ENCODE results near the gene DOCK8.

The DOCK8 gene

DNA sequence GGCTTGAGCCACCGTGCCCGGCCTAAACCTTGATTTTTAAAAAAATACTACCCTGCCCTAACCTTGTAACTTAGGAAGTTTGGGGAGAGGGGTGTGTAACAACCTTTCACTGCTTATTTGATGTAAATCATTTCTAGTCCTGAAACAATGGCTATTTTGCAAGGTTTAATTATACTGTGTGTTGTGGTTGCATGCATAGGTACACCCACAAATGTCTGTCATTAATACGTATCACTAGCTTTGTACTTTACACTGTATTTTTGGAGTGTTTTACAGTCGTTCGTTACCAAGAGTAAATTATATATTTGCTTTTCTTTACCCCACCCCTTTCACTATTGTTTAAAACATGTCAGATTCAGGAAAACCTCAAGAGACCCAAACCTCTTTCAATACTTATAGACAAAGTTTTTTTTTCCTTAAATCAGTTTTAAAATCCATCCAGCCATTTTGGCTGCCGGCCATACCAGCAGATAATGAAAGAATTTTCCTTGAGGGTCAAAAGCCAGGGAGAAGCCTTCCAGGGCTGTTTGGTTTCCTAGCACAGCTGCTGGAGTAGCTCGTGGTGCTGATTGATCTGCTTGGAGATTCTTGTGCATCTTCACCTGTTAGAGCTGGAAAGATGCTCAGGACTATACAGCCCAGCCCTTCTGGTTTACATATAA, 50.7 kb downstream of the DOCK8 start:
- no peak for DNase-seq (ENCODE audit: insufficient read length, low spot score)
- TF ChIP-seq, protein P1, sequence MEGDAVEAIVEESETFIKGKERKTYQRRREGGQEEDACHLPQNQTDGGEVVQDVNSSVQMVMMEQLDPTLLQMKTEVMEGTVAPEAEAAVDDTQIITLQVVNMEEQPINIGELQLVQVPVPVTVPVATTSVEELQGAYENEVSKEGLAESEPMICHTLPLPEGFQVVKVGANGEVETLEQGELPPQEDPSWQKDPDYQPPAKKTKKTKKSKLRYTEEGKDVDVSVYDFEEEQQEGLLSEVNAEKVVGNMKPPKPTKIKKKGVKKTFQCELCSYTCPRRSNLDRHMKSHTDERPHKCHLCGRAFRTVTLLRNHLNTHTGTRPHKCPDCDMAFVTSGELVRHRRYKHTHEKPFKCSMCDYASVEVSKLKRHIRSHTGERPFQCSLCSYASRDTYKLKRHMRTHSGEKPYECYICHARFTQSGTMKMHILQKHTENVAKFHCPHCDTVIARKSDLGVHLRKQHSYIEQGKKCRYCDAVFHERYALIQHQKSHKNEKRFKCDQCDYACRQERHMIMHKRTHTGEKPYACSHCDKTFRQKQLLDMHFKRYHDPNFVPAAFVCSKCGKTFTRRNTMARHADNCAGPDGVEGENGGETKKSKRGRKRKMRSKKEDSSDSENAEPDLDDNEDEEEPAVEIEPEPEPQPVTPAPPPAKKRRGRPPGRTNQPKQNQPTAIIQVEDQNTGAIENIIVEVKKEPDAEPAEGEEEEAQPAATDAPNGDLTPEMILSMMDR (IDR thresholded peaks at IDR 0.05; ENCODE audit: insufficient read depth, missing control alignments), result no peak
- no peak for FAIRE-seq

DNA sequence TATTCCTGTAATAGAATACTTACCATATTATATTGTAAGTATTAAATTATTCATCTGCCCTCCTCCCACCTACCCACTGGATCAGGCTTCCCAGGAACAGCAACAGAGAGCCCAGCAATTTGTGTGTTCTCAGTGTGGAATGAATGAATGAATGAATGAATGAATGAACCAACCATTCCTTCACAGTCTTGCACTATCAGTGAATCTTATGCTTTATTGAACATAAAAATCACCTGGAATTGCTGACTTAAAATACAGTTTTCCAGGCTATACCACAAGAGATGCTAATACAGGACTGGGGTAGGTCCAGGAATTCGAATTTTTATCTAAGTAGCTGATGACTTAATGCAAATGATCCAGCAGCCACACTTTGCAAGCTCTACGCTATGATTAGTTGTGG, 51.6 kb downstream of the DOCK8 start:
- TF ChIP-seq, protein P1 (IDR thresholded peaks at IDR 0.05; ENCODE audit: insufficient read depth, missing control alignments), result no peak
- no peak for DNase-seq (ENCODE audit: insufficient read length, low spot score)
- no peak for FAIRE-seq

DNA sequence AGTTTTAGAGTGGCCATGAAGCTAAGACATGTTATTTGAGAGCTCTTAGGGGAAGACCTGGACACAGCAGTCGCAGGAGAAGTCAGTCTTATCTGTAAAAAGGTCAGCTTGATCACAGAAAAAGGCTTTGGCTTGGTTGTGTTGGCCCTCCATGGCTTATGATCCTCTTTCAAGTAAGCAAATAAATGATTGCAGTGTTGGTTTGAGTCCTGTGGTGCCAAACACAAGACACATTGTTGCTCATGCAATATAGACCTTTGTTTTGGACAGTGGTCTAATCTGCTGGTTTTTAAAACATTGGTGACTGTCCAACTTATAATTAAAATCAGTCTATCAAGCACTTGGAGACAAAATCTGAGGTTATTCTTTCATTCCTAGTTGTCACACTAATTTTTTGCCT, 54.0 kb downstream of the DOCK8 start:
- DNase-seq (ENCODE audit: insufficient read length, low spot score), result no peak
- no peak for FAIRE-seq
- TF ChIP-seq, protein P1 (IDR thresholded peaks at IDR 0.05; ENCODE audit: insufficient read depth, missing control alignments), result no peak

DNA sequence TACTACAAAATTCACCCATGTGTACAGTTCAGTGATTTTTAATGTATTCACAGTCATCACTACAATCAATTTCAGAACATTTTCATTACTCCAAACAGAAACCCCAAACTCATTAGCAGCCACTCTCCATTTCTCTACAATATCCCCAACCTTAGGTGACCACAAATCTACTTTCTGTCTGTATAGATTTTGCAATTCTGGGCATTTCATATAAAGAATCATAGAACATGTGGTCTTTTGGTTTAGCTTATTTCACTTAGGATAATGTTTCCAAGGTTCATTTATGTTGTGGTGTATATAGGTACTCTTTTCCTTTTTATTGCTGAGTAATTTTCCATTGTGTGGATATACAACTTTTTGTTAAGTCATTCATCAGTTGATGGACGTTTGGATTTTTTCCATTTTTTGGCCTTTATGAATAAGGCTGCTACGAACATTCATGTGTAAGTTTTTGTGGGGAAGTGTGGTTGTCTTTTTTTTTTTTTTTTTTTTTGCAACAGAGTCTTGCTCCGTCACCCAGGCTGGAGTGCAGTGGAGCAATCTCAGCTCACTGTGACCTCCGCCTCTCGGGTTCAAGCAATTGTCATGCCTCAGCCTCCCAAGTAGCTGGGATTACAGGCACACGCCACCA, 54.5 kb downstream of the DOCK8 start:
- TF ChIP-seq, protein P1 (IDR thresholded peaks at IDR 0.05; ENCODE audit: insufficient read depth, missing control alignments), result no peak
- DNase-seq (ENCODE audit: insufficient read length, low spot score), result no peak
- FAIRE-seq, result no peak

DNA sequence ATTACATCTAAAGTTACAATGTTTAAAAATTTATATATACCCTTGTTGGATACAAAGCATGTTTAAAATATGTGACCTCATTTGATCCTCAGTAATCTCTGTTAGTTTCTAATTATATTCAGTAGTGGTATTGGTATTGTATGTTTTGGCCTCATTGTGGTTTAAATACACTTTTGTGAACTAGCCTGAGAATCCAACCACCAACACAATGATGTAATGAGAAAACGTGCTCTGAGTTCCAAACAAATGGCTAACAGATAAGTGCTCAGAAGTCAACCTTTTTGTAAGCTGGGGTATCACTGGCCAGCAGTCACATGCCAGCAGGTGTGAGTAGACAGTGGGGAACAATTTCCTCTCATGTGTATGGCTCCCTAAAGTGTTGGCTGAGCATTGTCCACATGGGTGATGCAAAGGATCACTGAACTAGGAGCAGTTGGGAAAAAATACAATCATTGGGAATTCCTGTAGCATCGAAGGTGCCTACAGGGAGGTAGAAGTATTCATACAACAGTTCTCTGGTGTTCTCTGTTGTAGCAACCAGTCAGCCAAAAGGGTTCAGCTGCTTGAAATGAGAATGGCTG, 56.1 kb downstream of the DOCK8 start:
- DNase-seq (ENCODE audit: insufficient read length, low spot score) (no peak), FAIRE-seq (no peak)
- TF ChIP-seq, protein P1 (IDR thresholded peaks at IDR 0.05; ENCODE audit: insufficient read depth, missing control alignments), result no peak

DNA sequence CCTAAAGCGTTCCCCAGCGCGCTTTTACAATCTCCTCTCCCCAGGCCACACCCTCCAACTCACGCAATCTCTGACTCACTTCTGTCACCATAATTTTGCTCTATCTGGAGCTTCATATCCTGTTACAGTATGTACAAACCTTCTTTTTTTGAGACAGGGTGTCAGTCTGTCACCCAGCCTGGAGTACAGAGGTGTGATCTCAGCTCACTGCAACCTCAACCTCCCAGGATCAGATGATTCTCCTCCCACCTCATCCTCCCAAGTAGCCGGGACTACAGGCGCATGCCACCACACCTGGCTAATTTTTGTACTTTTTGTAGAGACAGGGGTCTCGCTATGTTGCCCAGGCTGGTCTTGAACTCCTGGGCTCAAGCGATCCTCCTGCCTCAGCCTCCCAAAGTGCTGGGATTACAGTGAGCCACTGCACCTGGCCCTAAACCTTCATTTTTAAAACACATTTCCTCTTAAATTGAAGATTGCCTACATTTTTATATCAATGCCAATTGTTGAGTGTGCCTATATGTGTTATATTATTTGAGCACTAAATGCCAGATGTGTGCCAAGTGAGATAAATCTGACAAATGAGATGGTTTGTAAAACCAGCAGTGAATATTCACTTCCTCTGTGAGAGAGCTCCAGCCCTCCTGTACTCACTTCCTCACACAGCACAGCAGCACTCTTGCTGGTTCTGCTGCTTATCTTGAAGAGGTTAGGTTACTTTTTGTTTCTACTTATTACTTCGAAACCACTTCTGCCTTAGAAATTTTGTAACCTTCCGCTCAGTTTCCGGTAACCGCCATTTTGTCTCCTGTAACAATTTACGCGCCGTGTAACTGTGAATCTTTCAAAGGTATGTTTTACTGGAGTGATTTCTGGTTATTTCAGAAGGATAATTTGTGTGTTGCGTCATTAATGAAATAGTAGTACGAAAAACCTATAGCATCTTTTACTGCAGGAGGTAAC, 57.9 kb downstream of the DOCK8 start:
- FAIRE-seq, result no peak
- DNase-seq (ENCODE audit: insufficient read length, low spot score), result no peak
- TF ChIP-seq, protein P1 (IDR thresholded peaks at IDR 0.05; ENCODE audit: insufficient read depth, missing control alignments), result no peak
